ENCODE results near the gene SLC25A24. TPM values are rescaled to one million over a fixed set of nuclear protein-coding genes. Genes with fewer than 3 reads are reported as not detected.

Gene SLC25A24
- total RNA-seq, 1 experiment from 2014 or later, result 70.6 TPM

DNA sequence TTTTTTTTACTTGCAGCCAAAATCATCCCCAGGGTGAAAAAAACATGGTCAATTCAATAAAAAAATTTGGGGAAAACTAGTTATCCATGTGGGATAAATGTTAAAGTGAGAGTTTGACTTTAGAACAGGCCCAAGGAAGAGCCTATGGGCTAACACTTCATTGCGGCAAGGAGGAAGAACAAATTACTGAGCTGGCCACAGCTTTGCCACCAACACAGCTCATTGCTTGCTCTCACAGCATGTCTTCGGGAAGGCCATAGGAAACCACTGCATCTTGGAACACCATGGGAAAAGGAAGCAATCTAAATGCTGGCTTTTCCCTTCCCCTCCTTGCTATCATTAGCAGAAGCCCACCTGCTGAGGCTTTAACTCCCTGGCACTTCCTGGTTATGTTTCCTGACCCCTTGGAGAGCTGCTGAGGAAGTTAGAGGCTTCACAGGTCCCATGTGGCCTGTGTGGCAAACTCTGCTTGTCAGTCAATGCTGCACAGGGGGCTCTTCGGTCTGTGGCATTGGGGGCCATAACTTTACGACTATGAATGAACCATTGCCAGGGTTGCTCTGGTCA lies 86.0 kb downstream of the SLC25A24 start:
- H3K36me3 ChIP-seq (replicated peaks; ENCODE audit: control insufficient read depth, insufficient read depth, low read length), result no peaks in the 10 kb centered on the region
- DNase-seq, result no peak

DNA sequence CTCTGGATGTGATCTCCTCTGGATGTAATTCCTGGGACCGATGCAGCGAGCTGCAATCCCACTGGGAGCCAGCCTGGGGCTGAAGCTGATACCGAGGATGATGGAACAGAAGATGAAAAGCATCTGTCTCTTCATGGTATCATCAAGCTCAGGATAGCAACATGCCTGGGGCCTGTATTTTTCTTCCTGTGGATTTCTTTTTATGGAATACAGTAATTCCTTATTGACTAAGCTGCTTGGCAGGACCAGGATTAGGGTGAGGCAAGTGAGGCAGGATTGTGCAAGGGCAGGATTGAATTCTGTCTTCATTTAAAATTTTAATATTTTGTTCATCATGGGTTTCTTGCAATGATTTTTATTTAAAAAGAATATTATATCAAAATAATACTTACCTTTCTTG lies 86.6 kb downstream of the SLC25A24 start:
- Histone ChIP-seq H3K27me3 (ENCODE audit: control insufficient read depth, insufficient read depth, low read length) (no peaks in the 10 kb centered on the region), H3K36me3 (replicated peaks; ENCODE audit: control insufficient read depth, insufficient read depth, low read length) (no peaks in the 10 kb centered on the region), H3K4me3 (ENCODE audit: insufficient read depth, low read depth, low read length) (no peak overlapping the region)
- DNase-seq, result no peak

More for the DNA sequence above, 86.0 kb downstream of the SLC25A24 start:
- Histone ChIP-seq H3K27me3 (ENCODE audit: control insufficient read depth, insufficient read depth, low read length) (no peaks in the 10 kb centered on the region), H3K4me3 (ENCODE audit: insufficient read depth, low read depth, low read length) (no peak overlapping the region)

DNA sequence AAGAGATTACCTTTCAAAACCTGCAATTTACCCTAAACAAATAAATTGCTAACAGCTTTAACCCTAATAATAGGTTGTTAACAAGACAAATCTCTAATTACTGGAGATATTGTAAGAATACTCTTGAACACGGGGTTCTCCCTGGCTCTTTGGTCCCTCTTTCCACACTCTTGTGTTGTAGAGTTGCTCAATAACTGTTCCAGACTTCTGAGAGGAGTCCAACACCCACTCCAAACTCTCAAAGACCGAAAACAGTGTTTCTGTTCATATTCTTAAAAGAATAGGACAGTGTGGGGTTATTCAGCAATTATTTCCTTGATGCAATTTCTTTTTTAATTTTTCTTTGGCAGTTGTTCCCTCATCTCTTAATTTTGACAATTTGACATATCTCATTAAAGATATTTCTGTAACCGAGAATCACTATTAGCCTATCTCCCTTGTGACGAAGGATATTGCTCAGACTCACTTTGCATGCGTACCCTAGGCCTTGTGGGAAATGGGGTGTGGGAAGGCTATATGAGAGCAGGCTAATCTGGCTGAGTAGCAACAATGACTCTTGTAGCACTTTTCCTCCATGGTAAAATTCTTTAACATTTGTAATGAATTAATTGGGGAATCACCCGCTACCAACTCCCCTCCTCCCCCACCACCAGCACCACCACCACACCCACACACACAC lies 90.7 kb downstream of the SLC25A24 start:
- DNase-seq, result no peak
- Histone ChIP-seq H3K4me3 (ENCODE audit: insufficient read depth, low read depth, low read length) (no peak overlapping the region), H3K27me3 (ENCODE audit: control insufficient read depth, insufficient read depth, low read length) (no peaks in the 10 kb centered on the region), H3K36me3 (replicated peaks; ENCODE audit: control insufficient read depth, insufficient read depth, low read length) (no peaks in the 10 kb centered on the region)

DNA sequence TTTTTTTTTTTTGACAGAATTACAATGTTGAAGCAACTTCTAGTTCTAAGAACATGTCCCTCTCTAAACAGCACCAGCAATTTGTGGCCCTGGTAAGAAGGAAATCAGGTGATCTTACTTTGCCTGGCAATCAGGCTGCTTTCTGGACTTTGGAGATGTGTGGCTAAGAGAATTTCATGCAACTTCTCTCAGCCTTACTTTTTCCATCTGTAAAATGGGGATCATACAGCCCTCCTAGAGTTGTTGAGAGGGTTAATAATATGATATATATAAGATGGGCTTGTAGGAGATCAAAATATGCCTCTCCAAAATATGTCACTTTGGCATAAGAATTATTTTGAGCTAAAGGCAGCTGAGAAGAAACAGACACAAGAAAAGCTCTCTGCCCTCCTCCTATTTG lies 92.0 kb downstream of the SLC25A24 start:
- no peak for DNase-seq
- H3K4me3 ChIP-seq (ENCODE audit: insufficient read depth, low read depth, low read length), result no peak overlapping the region
- H3K36me3 ChIP-seq (replicated peaks; ENCODE audit: control insufficient read depth, insufficient read depth, low read length), result no peaks in the 10 kb centered on the region
- H3K27me3 ChIP-seq (ENCODE audit: control insufficient read depth, insufficient read depth, low read length), result no peaks in the 10 kb centered on the region

DNA sequence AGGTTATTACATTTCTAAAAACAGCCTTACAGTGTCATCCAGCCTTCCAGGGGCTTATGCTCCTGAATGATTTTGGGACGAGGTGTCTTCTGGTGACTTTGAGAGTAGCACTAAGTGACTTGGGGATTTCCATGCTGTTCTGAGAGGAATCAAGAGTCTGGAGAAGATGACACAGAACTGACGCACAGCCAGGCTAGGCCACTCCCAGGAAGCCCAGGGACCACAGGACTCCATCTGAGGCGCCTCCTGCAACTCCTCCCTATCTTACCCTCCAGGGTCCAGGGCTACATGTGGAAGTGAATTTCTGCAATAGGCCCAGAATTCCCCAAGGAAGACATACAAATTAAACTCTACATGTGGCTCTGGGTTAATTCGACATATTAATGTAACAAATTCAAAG lies 92.5 kb downstream of the SLC25A24 start:
- Histone ChIP-seq H3K27me3 (ENCODE audit: control insufficient read depth, insufficient read depth, low read length) (no peaks in the 10 kb centered on the region), H3K4me3 (ENCODE audit: insufficient read depth, low read depth, low read length) (no peak overlapping the region), H3K36me3 (replicated peaks; ENCODE audit: control insufficient read depth, insufficient read depth, low read length) (no peaks in the 10 kb centered on the region)
- DNase-seq, result no peak

DNA sequence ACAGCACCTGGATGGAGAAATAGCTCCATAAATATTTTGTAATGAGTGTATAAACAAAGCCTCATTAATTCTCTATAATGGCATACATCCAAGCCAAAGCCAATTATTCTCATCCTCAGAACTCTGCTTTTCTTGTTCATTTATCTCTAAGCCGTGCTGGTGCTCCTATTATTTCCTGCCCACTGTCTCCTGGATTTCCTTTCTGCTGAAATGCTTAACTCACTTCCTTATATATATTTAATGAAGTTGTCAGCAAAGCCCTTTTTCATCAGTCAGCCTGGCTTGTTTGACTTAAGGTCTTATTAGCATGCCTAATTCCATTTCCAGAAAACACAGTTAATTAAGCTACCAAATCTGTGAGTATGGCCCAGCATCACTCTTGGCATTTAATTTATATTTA lies 93.4 kb downstream of the SLC25A24 start:
- no peak for DNase-seq

DNA sequence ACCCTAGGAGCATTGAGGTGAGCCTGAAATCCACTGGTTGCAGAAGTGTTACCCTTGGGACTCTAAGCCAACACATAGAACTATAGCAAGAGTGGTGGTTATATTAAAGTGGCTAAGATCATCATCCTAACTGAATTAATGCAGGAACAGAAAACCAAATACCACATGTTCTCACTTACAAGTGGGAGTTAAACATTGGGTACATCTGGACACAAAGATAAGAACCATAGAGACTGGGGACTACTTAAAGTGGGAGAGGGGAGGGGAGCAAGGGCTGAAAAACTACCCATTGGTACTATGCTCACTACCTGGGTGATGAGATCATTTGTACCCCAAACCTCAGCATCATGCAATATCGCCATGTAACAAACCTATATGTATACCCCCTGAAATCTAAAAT lies 100.0 kb downstream of the SLC25A24 start:
- no peaks in the 10 kb centered on the region for H3K27me3 ChIP-seq (ENCODE audit: control insufficient read depth, insufficient read depth, low read length)
- no peaks in the 10 kb centered on the region for H3K36me3 ChIP-seq (replicated peaks; ENCODE audit: control insufficient read depth, insufficient read depth, low read length)
- no peak overlapping the region for H3K4me3 ChIP-seq (ENCODE audit: insufficient read depth, low read depth, low read length)
- DNase-seq, result no peak

More for the DNA sequence above, 93.4 kb downstream of the SLC25A24 start:
- Histone ChIP-seq H3K36me3 (replicated peaks; ENCODE audit: control insufficient read depth, insufficient read depth, low read length) (no peaks in the 10 kb centered on the region), H3K4me3 (ENCODE audit: insufficient read depth, low read depth, low read length) (no peak overlapping the region), H3K27me3 (ENCODE audit: control insufficient read depth, insufficient read depth, low read length) (no peaks in the 10 kb centered on the region)

DNA sequence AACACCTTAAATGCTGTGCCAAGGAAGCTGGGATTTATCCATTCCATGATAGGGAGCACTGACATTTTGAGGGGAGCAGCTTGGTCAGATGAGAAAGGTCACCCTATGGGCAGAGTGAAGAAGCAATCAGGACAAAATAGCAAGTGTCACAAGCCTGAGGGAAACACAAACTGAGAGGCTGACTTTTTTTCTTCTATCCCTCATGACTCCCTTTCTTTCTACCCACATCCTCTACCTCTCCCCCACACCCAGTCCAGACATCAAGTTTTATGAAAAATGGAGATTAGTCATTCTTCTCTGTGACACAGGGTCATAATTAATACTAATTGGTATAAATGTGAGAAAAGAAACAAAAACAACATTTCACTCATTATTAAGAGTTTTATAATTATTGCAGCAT lies 103.1 kb downstream of the SLC25A24 start:
- no peak for DNase-seq
- H3K27me3 ChIP-seq (ENCODE audit: control insufficient read depth, insufficient read depth, low read length), result no peaks in the 10 kb centered on the region
- no peaks in the 10 kb centered on the region for H3K36me3 ChIP-seq (replicated peaks; ENCODE audit: control insufficient read depth, insufficient read depth, low read length)
- no peak overlapping the region for H3K4me3 ChIP-seq (ENCODE audit: insufficient read depth, low read depth, low read length)

DNA sequence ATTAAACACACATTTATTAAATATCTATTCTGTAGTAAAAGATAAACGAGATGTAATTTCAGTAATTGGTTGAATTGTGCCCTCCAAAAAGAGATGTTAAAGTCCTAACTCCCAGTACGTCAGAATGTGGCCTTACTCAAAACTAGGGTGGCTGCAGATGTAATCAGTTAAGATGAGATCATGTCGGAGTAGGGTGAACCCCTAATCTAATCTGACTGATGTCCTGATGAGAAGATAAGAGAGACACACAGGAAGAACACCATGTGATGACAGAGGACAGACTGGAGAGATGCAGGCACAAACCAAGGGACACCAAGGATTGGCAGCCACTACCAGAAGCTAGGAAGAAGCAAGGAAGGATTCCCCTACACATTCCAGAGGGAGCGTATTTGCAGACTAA lies 104.1 kb downstream of the SLC25A24 start:
- Histone ChIP-seq H3K27me3 (ENCODE audit: control insufficient read depth, insufficient read depth, low read length) (no peaks in the 10 kb centered on the region), H3K4me3 (ENCODE audit: insufficient read depth, low read depth, low read length) (no peak overlapping the region), H3K36me3 (replicated peaks; ENCODE audit: control insufficient read depth, insufficient read depth, low read length) (no peaks in the 10 kb centered on the region)
- DNase-seq, result no peak

DNA sequence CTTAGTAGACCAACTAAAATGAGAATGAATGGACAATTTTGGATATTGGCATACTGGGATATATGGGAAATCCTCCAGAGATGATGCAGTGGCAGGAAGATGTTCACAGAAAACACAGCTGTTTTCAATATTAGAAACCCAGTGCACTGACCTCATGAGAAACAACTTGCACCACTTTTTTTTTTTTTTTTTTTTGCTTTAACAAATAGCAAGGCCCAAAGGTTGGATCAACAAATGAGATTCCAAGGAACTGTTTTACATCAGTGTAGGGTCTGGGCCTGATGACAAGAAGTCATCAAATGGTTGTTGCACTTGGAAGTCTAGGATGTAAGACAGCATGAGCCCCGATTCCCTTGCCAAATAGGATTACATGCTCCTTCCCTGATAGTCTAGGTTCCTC lies 110.7 kb downstream of the SLC25A24 start:
- no peaks in the 10 kb centered on the region for H3K36me3 ChIP-seq (replicated peaks; ENCODE audit: control insufficient read depth, insufficient read depth, low read length)
- no peak overlapping the region for H3K4me3 ChIP-seq (ENCODE audit: insufficient read depth, low read depth, low read length)
- H3K27me3 ChIP-seq (ENCODE audit: control insufficient read depth, insufficient read depth, low read length), result no peaks in the 10 kb centered on the region
- no peak for DNase-seq

DNA sequence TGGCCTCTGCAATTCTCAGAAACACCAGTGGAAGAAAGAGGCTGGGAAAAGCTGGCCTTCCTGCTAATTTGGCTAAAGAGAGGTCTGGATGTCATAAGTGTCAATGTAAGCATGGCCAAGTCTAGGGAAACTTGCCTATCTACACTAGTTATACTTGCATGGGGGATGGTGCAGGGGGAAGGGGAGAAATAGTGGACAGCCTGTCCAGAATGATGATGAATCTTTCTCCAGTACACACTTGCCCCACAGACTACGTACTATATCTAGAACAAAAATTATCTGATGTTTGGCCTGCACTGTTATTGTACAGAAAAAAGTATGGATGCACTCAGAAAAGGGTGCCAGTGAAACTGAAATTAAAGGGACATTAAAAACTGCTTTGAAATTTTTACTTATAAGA lies 114.5 kb downstream of the SLC25A24 start:
- no peak for DNase-seq
- Histone ChIP-seq H3K36me3 (replicated peaks; ENCODE audit: control insufficient read depth, insufficient read depth, low read length) (no peaks in the 10 kb centered on the region), H3K27me3 (ENCODE audit: control insufficient read depth, insufficient read depth, low read length) (no peaks in the 10 kb centered on the region), H3K4me3 (ENCODE audit: insufficient read depth, low read depth, low read length) (no peak overlapping the region)

DNA sequence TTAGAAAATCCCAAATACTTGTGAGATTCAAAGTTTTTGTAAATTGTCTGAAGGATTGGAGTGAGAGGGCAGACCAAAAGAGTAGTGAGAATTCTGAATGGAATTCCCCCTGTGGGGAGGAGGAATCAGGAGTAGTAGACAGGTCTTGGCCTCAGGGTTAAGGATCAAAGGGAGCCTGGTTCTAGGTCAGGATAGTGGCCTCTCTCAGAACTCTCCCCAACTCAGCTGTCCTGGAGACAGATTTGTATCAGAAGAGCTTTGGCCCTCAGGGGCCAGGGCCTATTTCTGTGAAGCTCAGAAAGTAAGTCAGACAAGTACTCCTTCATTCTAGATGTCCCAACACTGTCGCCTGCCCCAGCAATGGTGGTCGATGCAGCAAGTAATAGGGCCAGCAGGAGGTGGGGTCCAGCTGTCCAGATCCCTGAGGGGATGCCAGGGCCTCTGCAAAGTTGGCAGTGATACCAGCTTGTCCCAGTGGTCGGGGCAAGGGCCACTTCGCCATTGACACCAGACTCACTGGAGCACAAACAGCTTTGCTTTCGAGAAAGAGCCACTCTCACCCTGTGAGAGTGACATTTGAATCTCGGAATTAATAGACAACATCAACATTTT lies 115.2 kb downstream of the SLC25A24 start:
- no peak for DNase-seq
- Histone ChIP-seq H3K27me3 (ENCODE audit: control insufficient read depth, insufficient read depth, low read length) (no peaks in the 10 kb centered on the region), H3K36me3 (replicated peaks; ENCODE audit: control insufficient read depth, insufficient read depth, low read length) (no peaks in the 10 kb centered on the region), H3K4me3 (ENCODE audit: insufficient read depth, low read depth, low read length) (no peak overlapping the region)

Other genes with a start within 250 kb of the SLC25A24 start
- 5.3 and 7.6 TPM in 2 replicates for gene VAV3, start 235.2 kb downstream of the SLC25A24 start, total RNA-seq (2014; rRNA removed; shearing (Covaris generic))
- gene NBPF4, start 43.7 kb upstream of the SLC25A24 start, total RNA-seq (2014; rRNA removed; shearing (Covaris generic)), result not detected in 2 replicates
- not detected in 2 replicates for gene NBPF6, start 250.0 kb upstream of the SLC25A24 start, total RNA-seq (2014; rRNA removed; shearing (Covaris generic))

Measured in H7 (cell line).